DOHH2 (cell line): ENCODE data around the gene TFCP2L1.

Experiments used
- H3F3A ChIP-seq: fragments of 200-600 bp; sonication (generic), shearing (Covaris generic); 2 replicates; pipeline ENCODE4 v1.6.0; 2016; ENCODE audit warnings: antibody characterized with exemption, mild to moderate bottlenecking; ENCODE audit not compliant: control insufficient read depth, insufficient read depth
- H3K27ac ChIP-seq: fragments of 200-600 bp; sonication (generic); 2 replicates; pipeline ENCODE4 v1.5.1; 2014; ENCODE audit warnings: low read depth, mild to moderate bottlenecking, low read length, moderate library complexity
- H3K27me3 ChIP-seq: fragments of 200-600 bp; sonication (generic); 2 replicates; pipeline ENCODE4 v1.6.1; 2014; ENCODE audit warnings: mild to moderate bottlenecking, low read length, mixed read lengths; ENCODE audit not compliant: control insufficient read depth
- H3K36me3 ChIP-seq: fragments of 200-600 bp; sonication (generic); 2 replicates; pipeline ENCODE4 v1.6.1; 2014; ENCODE audit warnings: mild to moderate bottlenecking, low read length, moderate library complexity, mixed read lengths; ENCODE audit not compliant: control insufficient read depth
- H3K4me1 ChIP-seq: fragments of 200-600 bp; sonication (generic); 2 replicates; pipeline ENCODE4 v1.6.1; 2014; ENCODE audit warnings: mild to moderate bottlenecking, low read length, mixed read lengths; ENCODE audit not compliant: control insufficient read depth
- H3K4me2 ChIP-seq: fragments of 200-600 bp; sonication (generic); 2 replicates; pipeline ENCODE4 v1.6.0; 2014; ENCODE audit warnings: mild to moderate bottlenecking, low read length, moderate library complexity
- H3K4me3 ChIP-seq: fragments of 200-600 bp; sonication (generic); 2 replicates; pipeline ENCODE4 v1.5.1; 2014; ENCODE audit warnings: mild to moderate bottlenecking, low read length, mixed read lengths
- H3K79me2 ChIP-seq: fragments of 200-600 bp; sonication (generic); 2 replicates; pipeline ENCODE4 v1.6.1; 2014; ENCODE audit warnings: mild to moderate bottlenecking, low read length, mixed read lengths; ENCODE audit not compliant: control insufficient read depth
- H3K9me2 ChIP-seq: fragments of 200-600 bp; sonication (generic); replicated peaks from 2 replicates; pipeline ENCODE4 v1.6.1; 2014; ENCODE audit warnings: mild to moderate bottlenecking, low read length, mixed read lengths; ENCODE audit not compliant: control insufficient read depth
- H3K9me3 ChIP-seq: fragments of 200-600 bp; sonication (generic); 2 replicates; pipeline ENCODE4 v1.6.1; 2014; ENCODE audit warnings: antibody characterized with exemption, low read length, mixed read lengths; ENCODE audit not compliant: control insufficient read depth, insufficient read depth
- H4K20me1 ChIP-seq: fragments of 200-600 bp; sonication (generic); 2 replicates; pipeline ENCODE4 v1.6.0; 2014; ENCODE audit warnings: low read depth, mild to moderate bottlenecking, antibody characterized with exemption, low read length, moderate library complexity; ENCODE audit not compliant: control insufficient read depth, insufficient read depth
- EZH2phosphoT487 ChIP-seq: fragments of 200-600 bp; sonication (generic); IDR thresholded peaks from 2 replicates; pipeline ENCODE4 v1.6.1; 2017; ENCODE audit warnings: borderline replicate concordance, mild to moderate bottlenecking, antibody characterized with exemption, low read length, moderate library complexity, mixed read lengths
- TF ChIP-seq, protein P1 (sequence below): fragments of 200-600 bp; sonication (generic); IDR thresholded peaks from one replicate; pipeline ENCODE4 v1.5.1; 2014; ENCODE audit warnings: antibody characterized with exemption, mild to moderate bottlenecking, low read depth, low read length; ENCODE audit not compliant: poor library complexity, severe bottlenecking

The TFCP2L1 gene

DNA sequence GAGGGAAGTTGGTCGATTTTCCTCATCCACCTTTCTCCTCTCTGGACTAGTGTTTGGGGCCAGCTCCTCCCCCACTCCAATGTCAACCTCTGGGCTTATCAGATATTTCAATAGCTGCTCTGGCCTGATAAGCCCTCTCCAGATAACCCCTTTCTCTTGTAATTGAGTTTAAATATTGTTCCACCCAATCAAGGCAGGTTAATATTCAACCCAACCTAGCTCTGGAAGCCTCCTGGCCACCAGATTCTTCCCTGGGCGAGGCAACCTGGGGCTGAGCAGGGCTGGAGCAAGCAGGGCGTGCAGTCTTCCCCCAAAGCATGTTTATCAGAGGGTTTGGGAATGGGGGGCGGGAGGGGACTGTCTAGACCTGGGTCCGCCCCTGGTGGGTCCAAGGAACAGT is 73.8 kb downstream of the TFCP2L1 start:
- H3K9me3 ChIP-seq = no peaks in the 10 kb centered on the region
- H4K20me1 ChIP-seq = no peaks in the 10 kb centered on the region
- H3K9me2 ChIP-seq = no peaks in the 10 kb centered on the region
- no peaks in the 10 kb centered on the region for H3K36me3 ChIP-seq
- TF ChIP-seq, protein P1, sequence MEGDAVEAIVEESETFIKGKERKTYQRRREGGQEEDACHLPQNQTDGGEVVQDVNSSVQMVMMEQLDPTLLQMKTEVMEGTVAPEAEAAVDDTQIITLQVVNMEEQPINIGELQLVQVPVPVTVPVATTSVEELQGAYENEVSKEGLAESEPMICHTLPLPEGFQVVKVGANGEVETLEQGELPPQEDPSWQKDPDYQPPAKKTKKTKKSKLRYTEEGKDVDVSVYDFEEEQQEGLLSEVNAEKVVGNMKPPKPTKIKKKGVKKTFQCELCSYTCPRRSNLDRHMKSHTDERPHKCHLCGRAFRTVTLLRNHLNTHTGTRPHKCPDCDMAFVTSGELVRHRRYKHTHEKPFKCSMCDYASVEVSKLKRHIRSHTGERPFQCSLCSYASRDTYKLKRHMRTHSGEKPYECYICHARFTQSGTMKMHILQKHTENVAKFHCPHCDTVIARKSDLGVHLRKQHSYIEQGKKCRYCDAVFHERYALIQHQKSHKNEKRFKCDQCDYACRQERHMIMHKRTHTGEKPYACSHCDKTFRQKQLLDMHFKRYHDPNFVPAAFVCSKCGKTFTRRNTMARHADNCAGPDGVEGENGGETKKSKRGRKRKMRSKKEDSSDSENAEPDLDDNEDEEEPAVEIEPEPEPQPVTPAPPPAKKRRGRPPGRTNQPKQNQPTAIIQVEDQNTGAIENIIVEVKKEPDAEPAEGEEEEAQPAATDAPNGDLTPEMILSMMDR = no peak
- no peak for TF ChIP-seq EZH2phosphoT487
- no peaks in the 10 kb centered on the region for H3K79me2 ChIP-seq
- H3K4me3 ChIP-seq = no peak overlapping the region
- H3K27ac ChIP-seq = no peak overlapping the region
- no peak overlapping the region for H3K4me2 ChIP-seq
- no peaks in the 10 kb centered on the region for H3K4me1 ChIP-seq
- H3K27me3 ChIP-seq = no peaks in the 10 kb centered on the region
- no peaks in the 10 kb centered on the region for H3F3A ChIP-seq

DNA sequence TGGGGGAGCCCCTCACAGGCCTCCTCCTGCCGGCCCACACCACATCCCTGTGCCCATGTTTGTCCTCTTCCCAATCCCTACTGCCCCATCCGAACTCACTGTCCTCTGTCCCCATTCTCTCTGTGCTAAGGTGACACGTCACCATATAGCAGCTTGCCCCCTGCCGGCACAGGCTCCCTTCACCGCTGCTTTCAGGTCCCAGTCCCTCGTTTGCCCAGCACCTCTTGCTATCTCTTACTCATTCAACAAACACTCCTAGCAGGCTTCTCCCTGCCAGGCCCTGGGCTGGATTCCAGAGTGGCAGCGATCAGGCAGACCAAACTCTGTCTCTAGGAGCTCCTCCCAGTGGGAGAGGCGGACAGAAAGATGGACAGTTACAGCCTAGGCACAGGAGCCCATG is 74.3 kb downstream of the TFCP2L1 start:
- H3K9me2 ChIP-seq = no peaks in the 10 kb centered on the region

DNA sequence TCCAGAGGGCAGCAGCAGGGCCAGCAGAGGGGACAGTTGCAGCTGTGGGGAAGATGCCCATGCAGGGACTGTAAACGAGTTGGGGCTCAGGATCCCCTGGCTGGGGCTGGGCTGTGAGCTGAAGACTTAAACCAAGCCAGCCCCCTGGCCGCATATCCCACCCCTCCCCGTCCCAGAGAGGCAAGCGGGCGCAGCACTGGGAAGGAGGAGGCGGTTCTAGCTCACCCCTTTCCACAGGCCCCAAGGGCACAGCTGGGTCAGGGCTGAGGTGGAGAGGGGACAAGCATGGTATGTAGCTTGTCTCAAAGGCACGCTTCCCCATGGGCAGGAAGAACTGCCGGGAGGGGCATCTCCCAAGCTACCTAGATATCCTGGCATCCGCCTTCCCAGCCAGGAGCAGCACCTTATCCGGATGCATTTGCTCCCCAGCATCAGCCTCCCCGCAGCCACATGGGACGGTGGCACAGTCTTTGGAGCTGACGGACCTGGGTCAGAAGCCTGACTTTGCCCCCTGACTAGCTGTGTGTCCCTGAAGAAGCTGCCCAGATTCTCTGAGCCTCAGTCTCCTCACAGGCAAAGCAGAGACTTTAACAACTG is 75.9 kb downstream of the TFCP2L1 start:
- H3K4me3 ChIP-seq = no peak overlapping the region
- H3K36me3 ChIP-seq = no peaks in the 10 kb centered on the region
- H3K27me3 ChIP-seq = no peaks in the 10 kb centered on the region
- H3K9me2 ChIP-seq = no peaks in the 10 kb centered on the region
- no peaks in the 10 kb centered on the region for H3K79me2 ChIP-seq
- no peaks in the 10 kb centered on the region for H3K9me3 ChIP-seq
- TF ChIP-seq, protein P1 = no peak
- no peak for TF ChIP-seq EZH2phosphoT487
- H3K4me2 ChIP-seq = no peak overlapping the region
- H4K20me1 ChIP-seq = no peaks in the 10 kb centered on the region
- H3K4me1 ChIP-seq = no peaks in the 10 kb centered on the region
- H3F3A ChIP-seq = no peaks in the 10 kb centered on the region
- H3K27ac ChIP-seq = no peak overlapping the region

More for the DNA sequence above, 74.3 kb downstream of the TFCP2L1 start:
- TF ChIP-seq EZH2phosphoT487 = no peak
- TF ChIP-seq, protein P1 = no peak
- no peak overlapping the region for H3K27ac ChIP-seq
- no peaks in the 10 kb centered on the region for H3K27me3 ChIP-seq
- H3K79me2 ChIP-seq = no peaks in the 10 kb centered on the region
- H3K4me2 ChIP-seq = no peak overlapping the region
- H3K9me3 ChIP-seq = no peaks in the 10 kb centered on the region
- H3K4me1 ChIP-seq = no peaks in the 10 kb centered on the region
- H3K36me3 ChIP-seq = no peaks in the 10 kb centered on the region
- no peaks in the 10 kb centered on the region for H4K20me1 ChIP-seq
- no peak overlapping the region for H3K4me3 ChIP-seq
- H3F3A ChIP-seq = no peaks in the 10 kb centered on the region

DNA sequence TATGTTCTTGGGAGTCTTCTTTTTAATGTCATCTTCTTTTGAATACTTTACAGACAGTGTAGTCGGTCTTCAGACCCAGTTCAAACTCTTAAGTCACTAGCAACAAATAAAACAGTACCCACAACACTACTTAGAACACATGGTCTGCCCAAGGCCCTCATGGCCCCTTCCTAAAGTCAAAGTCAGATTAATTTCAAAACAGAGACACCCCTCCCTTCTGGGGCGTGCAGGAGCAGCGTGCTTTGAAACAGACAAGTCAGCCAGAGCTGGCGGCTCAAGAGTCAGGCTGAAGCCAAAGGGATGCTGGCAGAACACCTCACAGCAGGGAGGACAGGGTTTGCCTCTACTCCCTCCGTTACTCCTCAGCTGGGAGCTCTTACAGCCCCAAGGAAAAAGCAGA is 77.5 kb downstream of the TFCP2L1 start:
- Histone ChIP-seq H3K9me3 (no peaks in the 10 kb centered on the region), H4K20me1 (no peaks in the 10 kb centered on the region)
- TF ChIP-seq, protein P1 = no peak
- TF ChIP-seq EZH2phosphoT487 = no peak

More for the DNA sequence above, 77.5 kb downstream of the TFCP2L1 start:
- H3K4me3 ChIP-seq = no peak overlapping the region
- no peaks in the 10 kb centered on the region for H3K9me2 ChIP-seq
- H3K79me2 ChIP-seq = no peaks in the 10 kb centered on the region
- H3K4me2 ChIP-seq = no peak overlapping the region
- no peak overlapping the region for H3K27ac ChIP-seq
- H3K27me3 ChIP-seq = no peaks in the 10 kb centered on the region
- no peaks in the 10 kb centered on the region for H3K4me1 ChIP-seq
- no peaks in the 10 kb centered on the region for H3F3A ChIP-seq
- H3K36me3 ChIP-seq = no peaks in the 10 kb centered on the region
